PC-9 (cell line): ENCODE measurements around the gene FUZ. TPM values are rescaled to one million over a fixed set of nuclear protein-coding genes. Genes with fewer than 3 reads are reported as not detected.

Source experiments
- BruUV-seq: library from RNA; stranded (reverse); fragments of 400-500 nt; replicated peaks from 2 replicates; lab custom pipeline; 2021; lab: Mats Ljungman, UMichigan
- CTCF ChIA-PET: fragments of 300-600 bp; sonication (Branson Sonifier 250); formaldehyde crosslinking; loops from one replicate; lab custom pipeline; 2022; ENCODE audit warnings: antibody characterized with exemption; lab: Charles Lee
- POLR2A ChIA-PET: fragments of 300-600 bp; sonication (Branson Sonifier 250); formaldehyde crosslinking; loops from one replicate; lab custom pipeline; 2022; ENCODE audit warnings: antibody characterized with exemption; ENCODE audit not compliant: unreplicated experiment; lab: Charles Lee
- DNase-seq, 2 experiments: peaks; one replicate each; pipeline versions ENCODE4 v3.0.0 to v3.0.0-alpha.2; 2015 to 2022; ENCODE audit warnings: mixed read lengths in 1 of 2
- H2AFZ ChIP-seq: fragments of 200-600 bp; sonication (generic); 2 replicates; pipeline ENCODE4 v1.8.1; 2017; ENCODE audit warnings: antibody characterized with exemption
- H3F3A ChIP-seq: fragments of 200-600 bp; sonication (generic); 2 replicates; pipeline ENCODE4 v1.8.1; 2017; ENCODE audit warnings: antibody characterized with exemption, mild to moderate bottlenecking, low read depth; ENCODE audit not compliant: insufficient read depth
- H3K27ac ChIP-seq: fragments of 200-600 bp; sonication (generic); 2 replicates; pipeline ENCODE4 v1.6.1; 2016; ENCODE audit warnings: mixed run types
- H3K27me3 ChIP-seq: fragments of 200-600 bp; sonication (generic); 2 replicates; pipeline ENCODE4 v1.6.1; 2016; ENCODE audit warnings: low read depth, mixed run types; ENCODE audit not compliant: insufficient read depth
- H3K36me3 ChIP-seq: fragments of 200-600 bp; sonication (generic); 2 replicates; pipeline ENCODE4 v1.6.1; 2016; ENCODE audit warnings: low read depth, mixed run types
- H3K4me1 ChIP-seq: fragments of 200-600 bp; sonication (generic); replicated peaks from 2 replicates; pipeline ENCODE4 v1.6.1; 2016; ENCODE audit warnings: mixed run types; ENCODE audit not compliant: insufficient read depth
- H3K4me2 ChIP-seq: fragments of 200-600 bp; sonication (generic); 2 replicates; pipeline ENCODE4 v1.6.1; 2017; ENCODE audit warnings: mixed run types
- H3K4me3 ChIP-seq: fragments of 200-600 bp; sonication (generic); 2 replicates; pipeline ENCODE4 v1.6.1; 2016; ENCODE audit warnings: mixed run types
- H3K79me2 ChIP-seq: fragments of 200-600 bp; sonication (generic); 2 replicates; pipeline ENCODE4 v1.6.1; 2017; ENCODE audit warnings: low read depth, mixed run types
- H3K9me2 ChIP-seq: fragments of 200-600 bp; sonication (generic); 2 replicates; pipeline ENCODE4 v1.8.1; 2017; ENCODE audit warnings: mild to moderate bottlenecking; ENCODE audit not compliant: insufficient read depth
- H3K9me3 ChIP-seq: fragments of 200-600 bp; sonication (generic); 2 replicates; pipeline ENCODE4 v1.8.1; 2016; ENCODE audit warnings: low read depth; ENCODE audit not compliant: insufficient read depth
- H4K20me1 ChIP-seq: fragments of 200-600 bp; sonication (generic); 2 replicates; pipeline ENCODE4 v1.8.1; 2017; ENCODE audit not compliant: insufficient read depth
- EZH2 ChIP-seq: fragments of 200-600 bp; sonication (generic); IDR thresholded peaks from 2 replicates; pipeline ENCODE4 v1.8.0; 2017; ENCODE audit warnings: antibody characterized with exemption, low read depth
- intact Hi-C: fragments of 100-400 bp; cut with micrococcal nuclease; formaldehyde crosslinking; loops from one replicate; pipeline ENCODE4 v1.10.0; 2022; ENCODE audit not compliant: unreplicated experiment
- total RNA-seq: library from RNA; stranded (reverse); gene quantifications from 2 replicates; pipeline ENCODE4 v1.2.3, GENCODE V29; 2021
- TF ChIP-seq, protein P1 (sequence below): fragments of 200-600 bp; sonication (generic); conservative IDR thresholded peaks from 2 replicates; pipeline ENCODE4 v1.6.1; 2017; ENCODE audit warnings: mixed run types, antibody characterized with exemption, mild to moderate bottlenecking, moderate library complexity

Gene FUZ
- total RNA-seq, 1 experiment from 2014 or later: 50.0 TPM

GRCh38 chr19:49805822-49806619 is 7.1 kb downstream of the FUZ start:
- BruUV-seq: no TSS peak
- Histone ChIP-seq H3K4me1 (peaks cover 7% of the 10 kb centered on the region), H3K36me3 (no peaks in the 10 kb centered on the region), H3K9me3 (no peaks in the 10 kb centered on the region), H2AFZ (no peak overlapping the region), H3K4me2 (no peak overlapping the region), H3K4me3 (no peak overlapping the region), H3K9me2 (no peaks in the 10 kb centered on the region), H4K20me1 (peaks cover 6% of the 10 kb centered on the region; the same call in 1 of the 2 replicates), H3K27ac (no peak overlapping the region), H3F3A (peaks cover 39% of the 10 kb centered on the region; the same call in 1 of the 2 replicates), H3K27me3 (no peaks in the 10 kb centered on the region), H3K79me2 (no peaks in the 10 kb centered on the region)
- POLR2A ChIA-PET: no interaction called here
- TF ChIP-seq, protein P1, sequence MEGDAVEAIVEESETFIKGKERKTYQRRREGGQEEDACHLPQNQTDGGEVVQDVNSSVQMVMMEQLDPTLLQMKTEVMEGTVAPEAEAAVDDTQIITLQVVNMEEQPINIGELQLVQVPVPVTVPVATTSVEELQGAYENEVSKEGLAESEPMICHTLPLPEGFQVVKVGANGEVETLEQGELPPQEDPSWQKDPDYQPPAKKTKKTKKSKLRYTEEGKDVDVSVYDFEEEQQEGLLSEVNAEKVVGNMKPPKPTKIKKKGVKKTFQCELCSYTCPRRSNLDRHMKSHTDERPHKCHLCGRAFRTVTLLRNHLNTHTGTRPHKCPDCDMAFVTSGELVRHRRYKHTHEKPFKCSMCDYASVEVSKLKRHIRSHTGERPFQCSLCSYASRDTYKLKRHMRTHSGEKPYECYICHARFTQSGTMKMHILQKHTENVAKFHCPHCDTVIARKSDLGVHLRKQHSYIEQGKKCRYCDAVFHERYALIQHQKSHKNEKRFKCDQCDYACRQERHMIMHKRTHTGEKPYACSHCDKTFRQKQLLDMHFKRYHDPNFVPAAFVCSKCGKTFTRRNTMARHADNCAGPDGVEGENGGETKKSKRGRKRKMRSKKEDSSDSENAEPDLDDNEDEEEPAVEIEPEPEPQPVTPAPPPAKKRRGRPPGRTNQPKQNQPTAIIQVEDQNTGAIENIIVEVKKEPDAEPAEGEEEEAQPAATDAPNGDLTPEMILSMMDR: no peak
- TF ChIP-seq EZH2: no peak
- DNase-seq: no peak
- intact Hi-C loops: no loop called here
- CTCF ChIA-PET: no interaction called here

DNA sequence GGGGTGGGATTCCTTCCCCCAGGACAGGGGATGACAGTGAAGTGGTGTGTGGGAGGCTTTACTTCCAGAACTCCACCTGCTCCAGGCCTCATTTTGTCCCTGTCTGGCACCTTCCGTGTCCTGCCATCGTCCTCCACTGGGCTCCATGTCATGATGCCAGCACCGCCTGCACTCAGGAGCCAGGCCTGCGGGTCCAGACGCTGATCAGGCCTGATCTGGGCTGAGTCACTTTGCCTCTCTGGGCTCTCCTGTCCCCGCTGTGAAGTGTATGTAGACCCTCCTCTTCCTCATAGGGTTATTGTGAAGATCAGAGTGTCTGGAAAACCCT is 9.6 kb downstream of the FUZ start:
- DNase-seq: no peak
- BruUV-seq: no TSS peak
- TF ChIP-seq, protein P1: no peak
- TF ChIP-seq EZH2: no peak
- H3K79me2 ChIP-seq: no peaks in the 10 kb centered on the region
- no peak overlapping the region for H2AFZ ChIP-seq
- no peaks in the 10 kb centered on the region for H3K9me3 ChIP-seq
- H3K36me3 ChIP-seq: no peaks in the 10 kb centered on the region
- H3K4me1 ChIP-seq: no peaks in the 10 kb centered on the region
- no peak overlapping the region for H3K4me2 ChIP-seq
- H3K27me3 ChIP-seq: no peaks in the 10 kb centered on the region
- intact Hi-C loops: no loop called here
- ChIA-PET CTCF (interaction anchor here (0.6 kb wide), 1 partner anchor 41 kb away, joined by 8 read pairs; no protein-coding TSS in a partner anchor), POLR2A (interaction anchor here (0.6 kb wide), 1 partner anchor 52 kb away, joined by 4 read pairs; no protein-coding TSS in a partner anchor)
- H3K9me2 ChIP-seq: no peaks in the 10 kb centered on the region
- peaks cover 6% of the 10 kb centered on the region for H4K20me1 ChIP-seq
- no peak overlapping the region for H3K27ac ChIP-seq
- H3F3A ChIP-seq: peaks cover 34% of the 10 kb centered on the region; the same call in 1 of the 2 replicates
- no peak overlapping the region for H3K4me3 ChIP-seq

- H3K9me3 ChIP-seq: no peaks in the 10 kb centered on the region
- no peak overlapping the region for H3K4me3 ChIP-seq
- no peaks in the 10 kb centered on the region for H3K36me3 ChIP-seq
- H3K27me3 ChIP-seq: no peaks in the 10 kb centered on the region
- H3F3A ChIP-seq: peaks cover 29% of the 10 kb centered on the region; the same call in 1 of the 2 replicates
- no peaks in the 10 kb centered on the region for H3K9me2 ChIP-seq
- no peak overlapping the region for H3K4me2 ChIP-seq
- ChIA-PET CTCF (no interaction called here), POLR2A (no interaction called here)
- no peaks in the 10 kb centered on the region for H3K79me2 ChIP-seq
- no peak overlapping the region for H2AFZ ChIP-seq
- TF ChIP-seq, protein P1: no peak
- no peak for TF ChIP-seq EZH2
- peaks cover under 1% of the 10 kb centered on the region for H4K20me1 ChIP-seq
- intact Hi-C loops: no loop called here
- H3K4me1 ChIP-seq: no peaks in the 10 kb centered on the region
- no TSS peak for BruUV-seq
- no peak overlapping the region for H3K27ac ChIP-seq
- DNase-seq: no peak
These were observed 10.1 kb downstream of the FUZ start for GRCh38 chr19:49802836-49803528.
